ENCODE results near the gene DNAJB8.
A peak's percentile ranks its signal among the peaks of the same experiment; 100 is the strongest.

The DNAJB8 gene
- 0 to 0.07 (median 0) reads per million in 18 experiments for total RNA-seq

DNA sequence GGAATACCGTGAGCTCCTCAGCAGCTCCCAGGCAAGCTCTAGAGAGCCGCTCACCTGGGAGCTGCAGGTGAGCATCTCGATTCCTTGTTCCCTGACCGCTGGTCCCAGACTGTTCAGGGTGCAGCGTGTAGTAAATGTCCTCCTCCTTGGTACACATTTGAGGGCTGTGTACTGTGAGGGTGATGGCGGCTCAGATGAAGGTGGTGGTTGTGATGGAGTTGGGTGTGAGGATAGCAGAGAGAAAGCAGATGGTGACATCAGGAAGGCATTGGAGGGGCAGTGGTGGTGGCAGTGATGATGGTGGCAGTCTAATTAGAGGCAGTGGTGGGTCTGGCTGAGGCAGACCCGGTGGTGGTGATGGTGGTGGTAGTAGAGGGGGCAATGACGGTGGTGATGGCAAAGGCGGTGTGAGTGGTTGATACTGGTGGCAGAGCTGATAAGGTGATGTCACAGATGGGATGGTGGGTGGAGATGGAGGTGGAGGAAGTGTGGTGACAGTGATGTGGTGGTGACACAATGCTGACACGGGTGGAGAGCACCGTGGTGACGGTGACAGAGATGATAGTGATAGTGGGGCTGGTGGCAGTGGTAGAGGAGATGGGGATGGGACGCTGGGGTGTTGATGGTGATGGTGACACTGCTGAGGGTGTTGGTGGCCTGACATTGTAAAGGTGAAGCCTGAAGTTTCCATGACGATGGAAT lies at the start of gene DNAJB8:
Gene DNAJB8, minus strand, starts transcription at position 51 of the 702 bp plus-strand sequence. CDS start 3,645 bp downstream, outside the sequence.
- DNase-seq: no peak

DNA sequence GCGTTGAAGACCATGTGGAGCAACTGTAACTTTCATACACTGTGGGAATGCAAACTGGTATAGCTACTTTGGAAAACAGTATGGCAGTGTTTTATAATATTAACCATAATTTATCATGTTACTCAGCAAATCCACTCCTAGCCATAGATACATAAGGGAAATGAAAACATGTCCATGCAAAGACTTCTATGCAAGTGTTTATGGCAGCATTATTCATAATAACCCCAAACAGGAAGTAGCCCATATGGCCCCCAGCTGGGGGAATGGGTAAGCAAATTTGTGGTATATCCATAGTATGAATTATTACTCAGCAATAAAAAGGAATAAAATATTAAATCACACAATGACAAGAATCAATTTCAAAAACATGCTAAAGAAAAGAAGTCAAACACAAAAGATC lies 49.3 kb upstream of the DNAJB8 start:
- no peak for DNase-seq

DNA sequence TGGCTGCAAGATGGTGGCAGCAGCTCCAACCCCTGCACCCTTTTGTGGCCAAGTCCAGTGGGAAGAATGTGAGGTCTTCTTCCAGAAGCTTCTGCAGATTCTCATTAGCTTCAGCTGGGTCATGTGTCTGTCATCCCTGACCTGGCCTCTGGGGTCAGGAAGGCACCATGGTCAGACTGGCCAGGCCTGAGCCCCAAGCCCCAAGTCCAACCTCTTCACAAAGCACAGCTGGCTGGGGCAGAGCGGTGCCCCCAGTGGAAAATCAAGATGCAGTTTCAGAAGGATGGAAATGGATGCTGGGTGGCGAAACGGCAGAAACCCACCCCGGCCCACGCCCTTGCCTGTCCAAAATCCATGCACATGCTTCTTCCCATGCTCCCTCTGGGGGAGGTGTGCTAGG lies 42.2 kb upstream of the DNAJB8 start:
- no peak for DNase-seq

DNA sequence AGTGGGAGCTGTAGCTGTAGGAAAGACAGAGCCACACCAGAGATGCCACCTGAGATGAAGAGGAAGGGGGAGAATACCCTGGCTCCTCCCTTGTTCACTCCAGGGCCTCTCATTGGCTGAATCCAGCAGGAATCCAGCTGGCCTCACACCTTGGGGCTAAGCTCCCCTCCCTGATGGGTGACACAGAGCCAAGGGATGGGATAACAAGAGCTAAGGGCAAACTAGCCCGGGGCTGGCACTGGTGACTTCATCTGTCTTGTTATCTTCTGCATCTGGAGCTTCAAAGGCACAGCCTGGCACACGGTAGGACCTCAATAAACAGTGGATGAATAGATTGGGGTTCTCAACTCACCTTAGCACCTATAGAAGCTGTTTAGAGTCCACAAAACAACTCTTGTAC lies 40.1 kb upstream of the DNAJB8 start:
- no peak for DNase-seq

DNA sequence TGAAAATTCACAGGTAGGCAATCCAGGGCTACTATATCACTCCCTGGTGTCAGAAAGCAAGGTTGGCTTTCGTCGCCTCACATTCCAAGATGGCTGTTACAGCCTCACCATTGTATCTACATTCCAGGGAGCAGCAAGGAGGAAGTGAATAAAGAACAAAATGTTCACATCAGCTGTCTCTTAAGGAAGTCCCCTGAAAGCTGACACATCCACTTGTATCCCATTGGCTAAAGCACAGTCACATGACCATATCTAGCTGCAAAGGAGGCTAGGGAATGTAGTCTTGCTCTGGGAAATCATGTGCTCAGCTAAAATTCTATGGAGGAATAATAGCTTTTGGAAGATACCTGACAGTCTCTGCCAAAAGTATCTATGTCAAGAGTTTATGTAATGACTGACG lies 39.1 kb upstream of the DNAJB8 start:
- peak; percentile 28 to 41 for DNase-seq

DNA sequence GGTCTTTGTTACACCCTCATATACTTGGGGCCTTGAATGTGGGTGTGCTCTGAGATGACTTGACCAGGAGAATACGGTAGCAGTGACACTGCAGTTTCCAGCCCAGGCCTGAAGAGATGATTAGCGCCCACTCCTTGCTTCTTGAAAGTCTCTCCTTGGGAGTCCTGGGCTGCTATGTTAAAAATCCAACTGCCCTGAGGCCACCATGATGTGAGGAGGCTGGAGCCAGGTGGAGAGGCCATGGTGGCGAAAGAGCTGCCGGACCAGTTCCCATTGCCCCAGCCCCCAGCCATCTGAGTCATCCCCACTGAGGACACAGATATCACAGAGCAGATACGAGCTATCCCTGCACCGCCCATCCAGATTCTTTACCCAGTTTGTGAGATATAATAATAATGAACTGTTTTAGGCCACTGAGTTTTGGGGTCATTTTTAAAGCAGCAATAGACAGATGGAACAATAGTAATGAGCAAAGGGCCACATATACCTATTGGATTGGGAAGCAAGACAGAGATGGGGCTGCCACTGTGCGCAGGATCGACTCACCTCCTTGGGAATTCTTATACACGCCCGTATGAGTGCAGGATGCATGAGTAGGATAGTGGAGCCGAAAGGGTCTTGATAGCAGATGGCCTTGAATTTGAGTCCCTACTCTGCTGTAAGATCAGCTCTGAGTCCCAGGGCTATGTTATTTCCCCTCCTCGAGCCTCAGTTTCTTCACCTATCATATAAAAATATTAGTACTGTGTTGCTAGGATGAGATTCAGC lies 38.5 kb upstream of the DNAJB8 start:
- DNase-seq: no peak

DNA sequence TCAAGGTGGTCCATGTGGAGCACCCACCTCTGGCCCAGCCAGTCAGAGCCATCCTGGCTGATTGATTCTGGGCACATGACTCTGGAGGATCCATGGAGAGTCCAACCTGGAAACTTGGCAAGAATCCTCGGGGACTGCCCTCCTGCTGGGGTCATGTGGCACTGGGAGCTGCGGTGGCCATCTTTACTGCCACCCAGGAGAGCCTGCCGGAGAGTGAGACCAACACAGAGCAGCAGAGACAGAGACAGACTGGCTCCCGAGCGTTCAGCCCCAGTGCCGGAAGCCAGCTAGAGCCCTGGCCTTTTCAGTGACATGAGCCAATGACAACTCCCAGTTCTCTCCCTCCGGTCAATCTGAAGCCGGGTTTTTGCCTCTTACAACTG lies 37.8 kb upstream of the DNAJB8 start:
- no peak for DNase-seq

DNA sequence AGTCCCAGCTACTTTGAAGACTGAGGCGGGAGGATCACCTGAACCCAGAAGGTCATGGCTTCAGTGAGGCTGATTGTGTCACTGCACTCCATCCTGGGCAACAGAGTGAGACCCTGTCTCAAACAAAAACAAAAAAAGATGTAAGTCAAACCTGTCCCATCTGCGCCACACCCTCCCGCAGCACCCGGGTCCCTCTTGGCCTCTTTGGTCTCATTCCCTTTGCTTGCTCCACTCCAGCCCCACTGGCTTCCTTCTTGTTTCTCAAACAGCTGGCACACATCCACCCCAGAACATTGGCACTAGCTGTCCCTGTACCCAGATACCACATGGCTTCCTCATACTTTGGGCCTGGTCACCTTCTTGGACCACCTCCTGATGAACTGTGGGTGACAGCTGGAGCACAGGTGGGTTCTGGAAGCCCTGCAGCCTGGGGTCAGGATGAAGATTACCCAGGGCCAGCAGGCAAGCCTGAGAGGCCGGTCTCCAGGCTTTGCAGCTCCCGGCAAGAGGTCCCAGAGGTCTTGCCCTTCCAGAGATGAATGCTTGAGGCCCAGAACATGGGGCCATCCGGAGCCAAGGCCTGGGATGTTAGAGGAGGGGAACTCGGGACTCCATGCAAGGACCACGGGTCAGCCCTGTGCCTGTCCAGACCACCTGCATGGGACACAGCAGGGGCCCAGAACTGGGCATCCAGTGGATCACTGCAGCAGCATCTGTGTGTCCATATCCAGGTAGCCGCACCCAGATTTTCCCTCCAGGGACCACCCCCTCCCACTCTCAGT lies 37.3 kb upstream of the DNAJB8 start:
- DNase-seq: no peak

DNA sequence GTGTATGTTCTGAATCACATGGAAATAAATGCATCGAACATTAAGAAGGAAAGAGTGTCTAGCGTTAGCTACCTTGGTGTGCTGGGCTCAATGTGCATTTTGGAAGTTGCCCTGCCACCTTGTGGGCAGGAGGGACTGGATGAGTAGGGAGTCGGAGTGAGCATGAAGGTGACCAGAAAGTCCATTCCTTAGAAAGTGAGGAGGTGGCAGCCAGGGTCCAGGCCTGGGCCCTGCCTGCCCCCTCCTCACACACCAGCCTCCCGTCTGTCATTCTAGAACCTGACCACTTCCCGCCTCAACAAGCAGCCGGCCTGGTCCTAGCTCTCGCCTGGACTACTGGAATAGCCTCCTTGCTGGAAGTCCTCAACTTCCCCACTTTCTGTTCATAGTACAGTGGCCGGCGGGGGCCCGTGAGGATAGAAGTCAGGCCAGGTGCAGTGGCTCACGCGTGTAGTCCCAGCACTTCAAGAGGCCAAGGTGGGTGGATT lies 36.5 kb upstream of the DNAJB8 start:
- DNase-seq: no peak

DNA sequence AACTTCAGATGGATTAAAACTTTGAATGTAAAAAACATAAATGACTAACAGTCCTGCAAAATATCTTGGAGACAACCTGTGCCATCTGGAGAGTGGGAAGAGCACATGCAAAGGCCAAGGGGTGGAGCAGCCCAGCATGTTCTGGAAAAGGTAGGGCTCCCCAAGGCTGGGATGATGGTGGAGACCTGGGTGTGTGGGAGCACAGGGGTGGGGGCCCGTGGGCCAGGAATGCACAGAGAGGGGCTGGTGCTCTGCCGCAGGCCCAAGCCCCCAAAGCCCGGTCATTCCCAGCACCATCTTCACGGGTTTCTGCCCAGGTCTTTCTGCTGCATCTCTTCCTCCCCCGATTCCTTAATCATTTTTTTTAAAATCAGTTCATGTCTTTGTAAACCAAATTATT lies 36.0 kb upstream of the DNAJB8 start:
- no peak for DNase-seq

DNA sequence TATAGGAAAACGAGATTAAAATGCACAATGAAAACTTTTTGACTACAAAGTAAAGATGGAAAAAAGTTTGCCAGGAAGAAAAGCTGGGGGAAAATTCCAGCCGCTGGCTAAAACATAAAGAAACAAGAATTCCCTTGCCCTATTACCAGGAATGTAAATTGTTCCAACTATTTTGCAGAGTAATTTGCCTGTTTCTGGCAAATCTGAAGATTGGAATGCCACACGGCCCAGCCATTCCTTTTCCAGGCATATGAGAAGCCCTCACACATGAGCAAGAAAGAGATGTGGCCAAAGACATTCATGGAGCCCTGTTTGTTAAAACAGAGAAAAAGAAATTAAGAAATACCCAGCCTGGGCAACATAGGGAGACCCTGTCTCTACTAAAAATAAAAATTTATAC lies 34.7 kb upstream of the DNAJB8 start:
- DNase-seq: no peak

DNA sequence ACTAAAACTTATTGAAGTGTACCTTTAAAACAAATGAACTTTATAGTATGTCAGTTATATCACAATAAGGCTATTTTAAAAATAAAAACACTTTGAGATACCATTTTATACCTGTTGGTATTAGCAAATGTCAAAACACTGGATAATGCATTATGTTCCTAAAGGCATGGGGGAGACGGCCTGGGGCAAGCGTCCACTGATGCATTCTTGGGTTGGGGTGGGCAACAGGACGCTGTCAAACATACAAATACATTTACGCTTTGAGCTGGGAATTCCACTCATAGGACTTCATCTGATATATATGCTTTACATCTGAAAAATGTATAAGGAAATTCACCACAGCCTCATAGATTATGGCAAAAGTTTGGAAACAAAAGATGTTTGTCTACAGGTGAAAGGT lies 33.9 kb upstream of the DNAJB8 start:
- DNase-seq: no peak

DNA sequence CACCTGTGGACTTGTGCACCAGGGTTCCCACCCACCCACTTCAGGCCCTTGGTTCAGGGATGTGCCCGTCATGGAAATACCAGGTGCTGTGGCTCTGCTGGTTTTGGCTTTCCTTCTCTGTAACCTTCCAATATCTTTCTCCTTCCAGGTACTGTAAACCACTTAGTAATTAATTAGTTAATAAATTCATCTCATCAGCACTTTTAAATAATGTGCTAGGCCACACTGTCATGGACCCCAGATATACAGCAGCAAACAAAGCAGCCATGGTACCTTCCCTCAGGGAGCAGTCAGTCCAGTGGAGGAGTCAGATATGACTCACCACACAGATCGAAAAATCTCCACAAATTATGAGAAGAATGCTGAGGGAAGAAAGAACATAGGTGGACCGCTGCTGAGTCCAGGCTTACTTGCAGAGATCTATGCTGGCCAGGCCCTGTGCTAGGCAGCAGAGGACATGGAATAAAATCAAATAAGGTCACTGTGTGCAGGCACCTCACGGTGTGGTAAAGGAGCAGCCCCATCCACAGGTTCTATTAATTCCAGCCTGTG lies 33.1 kb upstream of the DNAJB8 start:
- DNase-seq: no peak

DNA sequence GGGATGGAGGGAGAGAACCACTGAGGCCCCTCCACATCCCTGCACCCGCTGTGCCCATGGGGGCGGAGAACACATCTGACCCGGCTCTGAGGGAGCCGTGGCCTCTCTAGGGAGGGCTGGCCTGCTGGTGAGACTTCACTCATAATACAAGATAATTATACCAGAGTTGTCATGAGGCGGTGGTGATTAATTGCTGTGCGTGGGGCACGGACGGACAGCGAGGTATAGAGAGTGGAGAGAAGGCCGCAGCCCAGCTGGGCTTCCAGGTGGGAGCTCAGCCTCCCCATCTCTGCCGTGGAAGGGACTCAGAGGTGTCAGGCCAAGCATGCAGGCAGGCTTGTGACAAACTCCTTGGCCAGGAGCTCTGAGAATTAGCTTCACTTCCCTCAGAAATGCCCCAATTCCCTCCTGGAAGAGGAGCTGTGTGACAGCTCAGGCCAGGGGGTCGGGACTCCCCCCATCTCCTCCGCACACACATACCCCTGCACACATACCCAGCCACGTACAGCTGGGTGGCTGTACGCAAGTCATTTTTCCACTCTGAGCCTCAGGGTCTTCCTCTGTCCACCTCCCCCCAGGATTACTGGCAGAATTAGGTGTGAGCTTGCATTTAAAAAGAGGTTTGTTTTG lies 32.3 kb upstream of the DNAJB8 start:
- no peak for DNase-seq

DNA sequence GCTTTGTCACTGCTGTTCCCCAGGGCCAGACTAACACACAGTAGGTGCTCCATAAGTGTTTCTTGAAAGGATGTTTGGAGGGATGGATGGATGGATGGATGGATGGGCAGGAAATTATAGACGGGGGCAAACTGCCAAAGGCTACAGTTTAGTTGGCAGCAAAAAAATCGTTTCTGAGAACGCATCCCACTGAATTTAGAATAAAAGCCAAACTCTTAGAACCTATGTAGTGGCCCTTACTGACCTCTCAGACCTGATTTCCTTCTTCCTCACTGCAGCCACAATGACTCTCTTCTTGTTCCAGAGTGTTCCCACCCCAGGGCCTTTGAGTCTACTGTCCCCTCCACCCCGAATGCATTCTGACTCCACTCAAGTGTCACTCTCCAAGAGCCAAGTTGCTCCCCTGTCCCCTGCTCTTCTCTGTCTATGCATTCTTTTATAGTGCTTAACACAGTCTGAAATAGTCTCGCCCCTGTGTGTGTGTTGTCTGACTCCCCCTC lies 31.5 kb upstream of the DNAJB8 start:
- DNase-seq: no peak

DNA sequence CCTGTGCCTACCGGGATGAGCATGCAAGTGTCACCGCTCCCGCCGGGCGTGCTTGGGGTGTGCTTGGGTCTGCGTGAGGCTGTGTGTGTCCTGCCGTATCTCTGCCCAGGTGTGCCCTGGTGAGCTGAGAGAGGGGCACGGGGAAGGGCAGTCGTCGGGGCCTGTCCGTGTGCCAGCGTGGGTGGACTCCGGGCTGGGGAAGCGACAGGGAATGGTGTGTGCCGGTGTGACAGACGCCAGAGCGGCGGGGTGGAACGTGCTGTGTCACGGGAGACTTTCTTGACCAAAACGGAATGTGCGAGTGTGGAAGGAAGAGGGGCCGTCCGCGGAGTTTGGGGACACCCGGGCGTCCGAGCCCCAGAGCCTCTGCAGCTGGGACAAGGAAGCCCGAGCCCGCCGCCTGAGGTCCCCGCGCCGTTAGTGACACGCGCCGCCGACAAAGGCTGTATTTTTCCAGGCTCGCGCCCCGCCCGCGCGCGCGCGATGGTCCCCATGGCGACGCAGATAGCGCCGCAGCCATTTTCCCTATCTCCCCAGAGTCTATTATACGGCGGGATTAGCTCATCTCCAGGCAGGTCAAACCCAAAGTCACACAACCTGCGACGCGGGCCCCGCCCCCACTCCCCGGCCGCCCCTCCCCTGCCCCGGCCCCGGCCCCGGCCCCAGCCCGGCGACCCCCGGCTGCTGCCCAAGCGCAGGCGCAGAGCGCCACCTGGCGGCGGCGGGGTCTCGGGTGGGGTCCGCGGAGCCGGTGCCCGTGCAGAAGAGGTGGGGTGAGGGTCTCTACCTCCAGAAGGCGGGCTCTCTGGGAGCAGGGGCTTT lies 30.8 kb upstream of the DNAJB8 start:
- DNase-seq: peak; percentile 41 to 58

DNA sequence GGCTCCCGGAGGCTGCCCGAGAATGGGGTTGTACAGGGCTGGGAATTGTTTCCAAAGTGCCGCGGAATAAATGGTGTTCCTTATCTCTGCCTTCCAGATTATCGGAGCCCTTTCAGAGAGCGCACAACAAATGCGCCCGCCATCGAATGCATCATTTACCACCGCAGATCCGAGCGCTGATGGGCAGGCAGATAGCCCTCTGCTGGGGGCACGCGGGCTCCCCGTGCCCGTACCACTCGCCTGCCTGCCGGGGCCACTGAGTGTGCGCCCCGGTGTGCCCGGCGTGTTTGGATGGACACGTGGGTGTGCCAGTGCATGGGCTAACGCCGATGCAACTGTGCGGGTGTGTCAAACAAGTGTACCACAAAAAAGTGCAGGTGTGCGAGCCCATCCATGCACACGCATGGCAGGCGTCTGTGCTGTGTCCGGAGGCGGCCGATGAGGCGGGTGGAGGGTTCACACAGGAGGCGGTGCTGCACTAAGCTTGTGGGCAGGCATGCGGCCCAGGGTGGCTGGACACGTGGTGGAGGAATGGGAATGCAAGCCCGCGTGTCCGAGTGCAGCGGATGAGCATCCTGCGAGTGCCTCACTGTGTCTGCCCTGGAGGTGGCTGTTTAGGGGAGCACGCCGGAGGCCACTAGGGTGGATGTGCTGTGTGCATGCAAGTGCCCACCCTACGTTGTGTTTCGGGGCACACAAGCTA lies 30.1 kb upstream of the DNAJB8 start:
- DNase-seq: no peak

DNA sequence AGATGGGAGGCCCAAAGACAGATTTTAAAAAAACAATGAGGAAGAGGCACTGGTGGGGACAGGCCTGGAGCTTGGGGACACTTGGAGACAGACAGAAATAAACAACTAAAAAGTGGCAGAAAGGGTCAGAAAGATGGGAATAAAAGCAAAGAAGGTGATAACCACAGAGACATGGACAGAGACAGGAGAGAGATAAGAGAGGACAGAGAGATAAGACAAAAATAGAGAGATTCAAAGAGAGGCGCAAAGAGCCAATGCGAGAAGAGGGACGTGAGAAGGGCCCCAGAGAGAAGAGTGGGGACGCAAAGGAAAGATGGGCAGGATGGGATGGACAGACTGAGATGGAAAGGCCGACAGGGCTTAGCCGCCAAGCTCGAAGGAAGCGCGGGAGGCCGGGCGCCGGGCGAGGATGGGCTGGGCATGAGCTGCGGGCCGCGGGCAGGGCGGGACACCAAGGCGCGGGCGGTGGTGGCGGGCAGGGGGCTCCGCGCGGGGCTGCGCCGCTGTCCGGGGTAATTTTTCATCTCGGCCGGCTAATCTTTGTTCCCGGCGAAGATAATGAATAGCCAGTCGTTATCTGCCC lies 29.4 kb upstream of the DNAJB8 start:
- DNase-seq: no peak

DNA sequence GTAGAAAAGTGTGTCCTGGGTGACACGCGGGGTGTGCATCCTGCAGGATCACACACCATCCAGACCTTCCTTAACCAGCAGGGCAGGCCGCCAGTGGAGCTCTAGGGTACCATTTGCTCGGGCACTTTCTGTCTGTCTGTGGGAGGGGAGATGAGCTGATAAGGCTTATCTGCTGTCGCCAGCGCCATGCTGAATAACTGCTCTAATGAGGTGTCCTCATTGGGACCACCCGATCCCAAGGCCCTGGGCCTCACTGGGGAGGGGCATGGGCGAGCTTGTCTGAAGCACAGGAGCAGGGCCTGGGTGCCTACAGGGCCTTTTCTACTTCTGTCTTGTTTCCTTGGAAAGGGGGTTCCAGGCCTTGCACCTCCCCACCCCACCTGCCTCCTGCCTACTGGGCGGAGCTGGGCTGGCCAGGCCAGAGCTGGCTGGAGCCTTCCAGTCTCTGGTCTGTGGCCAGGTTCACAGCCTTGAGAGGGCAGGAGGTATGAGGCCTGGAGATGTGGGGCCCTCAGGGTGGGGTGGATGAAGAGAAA lies 28.8 kb upstream of the DNAJB8 start:
- no peak for DNase-seq

DNA sequence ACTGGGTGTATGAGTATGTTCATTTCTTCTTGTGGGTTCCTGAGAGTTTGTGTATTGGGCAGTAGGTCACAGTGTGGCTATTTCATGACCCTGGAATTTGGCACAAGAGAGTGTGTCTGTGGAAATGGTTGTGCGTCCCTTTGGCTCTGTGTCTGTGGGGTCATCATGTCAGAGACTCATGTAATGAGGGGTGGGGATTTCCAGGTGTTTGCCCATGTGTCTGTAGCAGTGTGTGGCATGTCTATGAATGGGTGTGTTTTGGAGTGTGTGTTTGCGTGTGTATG lies 27.6 kb upstream of the DNAJB8 start:
- no peak for DNase-seq

Data from inflammatory macrophage (primary cell).